GM19455 (cell line): Measurements from ENCODE around the gene DDX39A.

Experiments
- ATAC-seq: cut with Tn5 transposase; IDR thresholded peaks from one replicate; pipeline ENCODE4 v1.9.1; 2021; ENCODE audit not compliant: unreplicated experiment

DDX39A gene

GRCh38 chr19:14434543-14435319, 15.6 kb upstream of the DDX39A start:
- ATAC-seq, result no peak

DNA sequence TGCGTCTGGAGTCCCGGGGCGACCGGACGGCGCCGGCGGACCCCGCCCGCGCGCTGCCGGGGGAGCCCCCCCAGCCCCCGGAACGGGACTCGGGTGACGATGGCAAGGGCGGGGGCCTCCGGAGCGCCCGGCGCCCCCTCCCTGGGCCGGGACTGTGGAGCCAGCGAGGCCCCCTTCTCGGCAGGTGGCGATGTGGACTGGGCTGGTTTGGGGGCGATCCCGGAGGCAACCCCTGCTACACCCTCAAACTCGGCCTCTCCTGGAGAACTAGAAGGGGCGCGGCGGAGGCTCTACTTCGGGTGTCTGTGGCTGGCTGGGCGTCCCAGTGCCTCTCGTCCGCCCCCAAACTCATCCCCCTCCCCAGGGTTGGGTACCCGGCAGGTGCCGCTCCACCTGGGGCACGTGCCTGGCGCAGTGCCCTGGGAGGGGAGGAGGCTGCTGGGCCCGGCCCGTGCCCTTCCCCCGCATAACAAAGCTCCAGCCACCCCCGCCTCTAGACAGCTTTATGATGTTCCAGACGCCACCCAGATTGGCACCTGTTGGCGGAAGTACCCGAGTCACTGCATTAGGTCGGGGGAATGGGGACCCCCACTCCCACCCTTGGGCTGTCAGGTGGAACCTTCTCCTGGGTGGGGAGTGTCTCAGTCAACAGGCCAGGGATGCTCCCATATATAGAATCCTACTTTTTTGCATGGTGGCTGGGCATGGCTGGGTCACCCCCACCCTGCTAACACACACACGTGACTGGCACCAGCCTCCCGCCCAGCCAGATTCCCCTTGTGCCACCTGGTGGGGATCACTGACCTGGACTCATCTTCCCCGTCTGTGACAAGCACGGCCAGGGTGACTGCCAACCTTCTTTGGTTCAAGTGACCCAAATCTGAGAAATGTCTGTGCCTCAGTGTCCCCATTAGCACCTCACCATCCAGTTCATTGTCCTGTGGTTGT, 14.7 kb upstream of the DDX39A start:
- no peak for ATAC-seq

DNA sequence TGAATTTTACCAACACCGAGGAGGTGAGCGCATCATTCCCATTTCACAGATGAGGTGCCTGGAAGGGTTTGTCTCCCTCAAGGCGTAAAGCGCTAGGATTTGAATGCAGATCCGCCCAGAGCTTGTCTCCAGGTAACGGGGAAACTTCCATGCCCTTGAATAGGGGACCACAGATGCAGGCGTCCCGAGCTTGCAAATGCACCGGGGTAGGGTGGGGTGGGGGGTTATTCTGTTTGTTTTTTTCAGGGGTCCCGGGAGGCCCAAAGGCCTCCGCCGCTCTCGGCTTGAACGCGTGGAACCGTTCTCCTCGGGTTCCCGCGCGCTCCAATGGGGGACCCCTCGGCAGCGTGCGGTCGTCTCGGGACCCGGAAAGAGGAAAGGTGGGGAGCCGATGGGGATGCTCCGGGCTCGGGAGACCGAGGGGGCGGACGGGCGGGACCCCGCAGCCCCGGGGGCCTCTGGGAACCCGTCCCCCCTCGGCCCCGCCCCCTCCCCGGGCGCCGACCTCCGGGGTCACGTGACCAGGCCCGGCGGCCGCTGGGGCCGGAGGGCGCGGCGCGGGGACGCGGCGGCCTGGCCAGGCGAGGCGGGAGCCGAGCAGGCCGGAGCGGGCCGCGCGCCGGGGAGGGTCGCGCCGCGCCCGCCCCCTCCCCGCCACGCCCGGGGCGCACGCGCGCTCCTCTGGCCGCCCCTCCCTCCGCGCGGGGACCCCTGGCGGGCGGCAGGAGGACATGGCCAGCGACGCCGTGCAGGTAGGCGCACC, 13.8 kb upstream of the DDX39A start, which contains the start of gene PKN1:
Gene PKN1 (plus strand): TSS at position 516 of the 763 bp plus-strand sequence. CDS start 216 bp downstream, at position 732.
- ATAC-seq, result no peak

- no peak for ATAC-seq
Measured at GRCh38 chr19:14430712-14431111, 11.6 kb upstream of the DDX39A start.

- ATAC-seq, result no peak
Measured at GRCh38 chr19:14428882-14429416, 9.8 kb upstream of the DDX39A start.

- ATAC-seq, result no peak
Measured at GRCh38 chr19:14427461-14427860, 8.3 kb upstream of the DDX39A start.

GRCh38 chr19:14425696-14426138, 6.6 kb upstream of the DDX39A start:
- ATAC-seq, result no peak

GRCh38 chr19:14418856-14419105, 360 bp downstream of the DDX39A start:
- ATAC-seq, result peak; percentile 38

GRCh38 chr19:14416817-14417231, 2.3 kb downstream of the DDX39A start:
- no peak for ATAC-seq

GRCh38 chr19:14414926-14415690, 4.0 kb downstream of the DDX39A start:
- ATAC-seq, result no peak

- no peak for ATAC-seq
Measured at GRCh38 chr19:14413693-14414181, 5.4 kb downstream of the DDX39A start.

DNA sequence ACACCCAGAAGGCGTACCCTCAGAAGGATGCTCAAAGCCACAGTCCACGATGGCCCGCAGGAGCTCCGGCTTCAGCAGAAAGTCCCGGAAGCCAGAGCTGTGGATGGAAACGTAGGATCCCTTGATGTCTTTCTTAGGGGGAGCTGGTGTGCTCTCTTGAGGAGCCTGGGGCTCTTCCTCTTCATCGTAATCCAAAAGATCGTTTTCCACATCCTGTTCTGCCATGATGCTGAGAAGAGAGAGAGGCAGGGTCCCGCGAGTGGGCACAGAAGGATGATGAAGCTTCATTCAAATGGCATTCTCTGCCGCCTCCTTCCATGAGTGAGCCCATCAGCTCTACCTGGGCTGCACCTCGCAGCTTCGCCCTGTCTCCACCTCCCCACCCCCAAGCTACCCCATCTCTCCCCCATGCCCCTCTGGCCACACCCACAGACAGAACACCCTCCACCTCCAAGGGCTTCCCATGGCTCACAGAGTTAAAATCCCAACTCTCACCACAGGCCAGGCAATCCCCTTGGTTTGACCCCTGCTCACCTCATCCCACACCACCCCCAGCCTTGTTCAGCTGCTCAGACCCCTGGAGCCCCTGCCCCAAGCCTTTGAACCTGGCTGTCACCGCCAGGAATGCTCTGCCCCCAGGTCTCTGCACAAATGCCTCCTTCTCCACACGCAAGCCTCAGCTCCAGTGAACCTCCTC, 6.0 kb downstream of the DDX39A start:
- ATAC-seq, result no peak

GRCh38 chr19:14412324-14412995, 6.7 kb downstream of the DDX39A start:
- ATAC-seq, result no peak

DNA sequence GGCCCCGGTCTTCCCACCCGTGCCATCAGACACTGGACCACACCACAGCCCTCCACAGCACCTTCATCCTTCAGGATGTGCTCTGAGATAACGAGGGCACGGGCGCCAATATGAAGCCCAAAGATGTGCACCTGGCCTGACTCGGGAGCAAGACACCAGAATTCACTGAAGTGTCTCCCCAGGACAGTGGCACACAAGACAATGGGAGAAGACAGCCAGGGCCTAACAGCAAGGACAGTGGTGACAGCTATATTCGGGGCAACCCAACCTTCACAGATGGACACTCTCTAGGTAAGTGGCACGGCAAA, 7.2 kb downstream of the DDX39A start:
- ATAC-seq, result no peak

DNA sequence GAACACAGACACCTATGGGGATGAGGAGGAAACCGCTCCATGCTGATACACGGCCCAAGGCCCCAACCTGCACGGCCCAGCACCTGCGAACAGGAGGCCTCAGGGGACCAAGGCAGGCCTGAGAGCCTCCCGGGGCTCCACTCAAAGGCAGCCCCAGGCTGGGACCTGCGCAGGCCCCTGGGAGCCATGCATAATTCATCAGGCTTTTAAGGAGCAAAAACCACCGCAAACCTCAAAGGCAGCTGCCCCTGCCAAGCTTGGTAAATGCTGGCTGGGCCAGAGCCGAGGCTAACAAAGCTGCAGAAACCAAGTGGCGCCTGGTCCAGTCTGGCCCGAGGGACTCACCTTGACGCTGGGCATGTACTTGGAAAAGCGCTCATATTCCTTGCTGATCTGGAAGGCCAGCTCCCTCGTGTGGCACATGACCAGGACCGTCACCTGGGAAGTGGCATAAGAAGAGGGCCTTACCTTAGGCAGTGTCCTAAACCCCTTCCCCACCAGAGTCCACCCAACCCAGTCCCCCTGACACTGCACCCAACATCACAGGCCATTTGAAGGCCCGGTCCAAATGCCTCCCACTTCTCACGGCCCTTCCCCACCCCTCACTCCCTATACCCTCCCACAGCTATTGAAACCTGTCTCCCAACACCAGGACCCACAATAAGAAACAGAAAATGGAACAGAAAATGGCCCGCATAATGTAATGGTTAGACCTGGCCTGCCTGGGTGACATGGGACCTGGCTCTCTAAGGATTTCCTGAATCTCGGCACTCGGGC, 7.8 kb downstream of the DDX39A start:
- no peak for ATAC-seq

DNA sequence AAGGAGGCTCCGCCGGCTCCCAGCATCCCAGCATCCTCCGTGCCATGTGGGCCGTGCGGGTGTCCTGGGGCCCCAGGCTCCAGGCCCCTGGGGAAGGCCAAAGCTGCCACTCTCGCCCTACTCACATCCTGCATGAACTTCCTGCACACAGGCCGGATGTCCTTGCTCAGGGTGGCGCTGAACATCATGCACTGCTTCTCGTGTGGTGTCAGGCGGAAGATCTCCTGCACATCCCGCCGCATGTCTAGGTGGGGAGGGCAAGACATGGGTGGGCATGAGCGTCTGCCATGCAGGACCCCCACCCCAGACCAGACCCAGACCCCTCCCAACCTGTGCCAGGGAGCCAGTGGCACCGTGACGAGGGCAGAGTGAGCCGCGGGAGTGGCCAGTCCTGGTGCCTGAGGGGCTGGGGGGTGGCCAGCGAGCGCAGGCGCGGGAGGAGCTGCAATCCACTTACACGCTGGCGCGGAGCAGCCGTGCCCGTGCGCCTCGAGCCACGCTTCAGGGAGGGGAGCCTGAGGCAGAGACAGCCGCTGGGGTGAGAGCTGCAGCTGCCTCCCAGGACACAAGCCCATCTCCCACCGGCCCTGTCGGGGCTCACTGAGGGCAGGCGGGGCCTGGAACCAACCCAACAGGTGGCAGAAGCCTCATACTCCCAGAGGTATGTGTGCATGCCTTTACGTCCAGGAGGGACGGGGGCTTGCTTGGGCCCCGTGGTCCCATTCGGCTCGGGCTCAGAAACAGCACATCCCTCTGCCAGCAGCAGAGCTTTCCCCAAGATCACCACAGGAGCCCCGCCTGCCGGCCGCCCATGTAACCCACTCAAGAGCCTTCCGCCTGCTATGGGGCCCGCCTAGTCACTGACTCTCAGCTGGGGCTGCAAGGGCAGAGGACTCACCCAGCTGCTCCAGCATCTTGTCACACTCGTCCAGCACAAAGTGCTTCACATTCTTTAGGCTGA, 8.8 kb downstream of the DDX39A start:
- no peak for ATAC-seq
